Measurements from ENCODE around the gene DPH6.
"Not testable (repeated sequence)": the region's sequence is repeated elsewhere in the genome, so short reads cannot be mapped to it uniquely, and the experiment has no call there.

DPH6 gene, protein sequence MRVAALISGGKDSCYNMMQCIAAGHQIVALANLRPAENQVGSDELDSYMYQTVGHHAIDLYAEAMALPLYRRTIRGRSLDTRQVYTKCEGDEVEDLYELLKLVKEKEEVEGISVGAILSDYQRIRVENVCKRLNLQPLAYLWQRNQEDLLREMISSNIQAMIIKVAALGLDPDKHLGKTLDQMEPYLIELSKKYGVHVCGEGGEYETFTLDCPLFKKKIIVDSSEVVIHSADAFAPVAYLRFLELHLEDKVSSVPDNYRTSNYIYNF
- total RNA-seq, result 2.5 to 12.4 (median 6.4) reads per million in 17 experiments

DNA sequence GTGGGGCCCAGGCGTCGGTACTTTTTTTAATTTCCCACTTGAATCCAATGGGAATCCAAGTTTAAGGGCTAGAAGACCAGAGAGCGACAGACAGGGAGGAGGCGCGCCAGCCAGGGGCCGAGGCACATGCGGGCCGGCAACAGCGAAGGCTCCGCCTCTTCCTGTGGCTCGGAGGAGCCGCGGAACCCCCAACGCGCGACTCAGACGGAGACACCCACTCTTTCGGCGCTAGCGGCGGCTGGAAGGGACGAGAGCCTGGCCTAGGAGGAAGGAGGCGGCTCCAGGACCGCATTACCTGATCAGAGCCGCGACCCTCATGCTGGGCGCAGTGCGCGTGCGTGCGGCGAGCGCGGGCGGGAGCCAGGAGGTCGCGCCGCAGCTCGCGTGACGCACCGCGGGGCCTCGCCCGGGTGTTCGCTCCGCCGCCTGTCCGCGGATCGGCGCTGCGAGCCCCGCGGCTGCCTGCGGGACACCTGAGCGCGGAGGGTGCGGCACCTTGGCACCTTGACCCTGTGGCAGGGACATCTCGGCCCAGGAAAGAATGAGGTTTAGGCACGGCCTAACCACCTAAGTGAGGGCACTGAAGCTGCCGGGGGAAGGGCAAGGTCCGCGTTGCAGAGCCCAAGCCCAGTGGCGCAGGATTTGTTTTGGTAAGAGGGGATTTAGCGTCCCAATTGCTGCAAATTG is at the start of gene DPH6:
DPH6 (minus strand) TSS at position 342 of the 687 bp plus-strand sequence; CDS start at position 318, 24 bp downstream.
- peak; percentile 78 to 92 (median 87) for DNase-seq

DNA sequence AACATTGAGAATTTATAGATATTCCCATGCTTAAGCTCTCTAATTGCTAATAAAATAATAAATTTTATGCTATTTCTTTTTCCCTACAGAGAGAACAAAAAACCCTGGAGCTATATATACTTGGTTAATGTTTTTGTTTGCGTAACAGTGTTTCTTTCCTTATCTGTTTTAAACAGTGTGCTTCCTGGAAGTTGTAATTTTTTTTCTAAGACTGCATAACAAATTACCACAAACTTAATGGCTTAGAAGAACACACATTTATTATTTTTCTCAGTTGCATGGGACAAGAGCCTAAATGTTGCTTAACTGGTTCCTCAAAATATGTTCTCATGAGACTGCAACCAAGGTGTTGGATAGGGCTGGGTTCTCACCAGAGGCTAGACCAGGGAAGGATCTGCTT is 49.7 kb upstream of the DPH6 start:
- no peak for DNase-seq

DNA sequence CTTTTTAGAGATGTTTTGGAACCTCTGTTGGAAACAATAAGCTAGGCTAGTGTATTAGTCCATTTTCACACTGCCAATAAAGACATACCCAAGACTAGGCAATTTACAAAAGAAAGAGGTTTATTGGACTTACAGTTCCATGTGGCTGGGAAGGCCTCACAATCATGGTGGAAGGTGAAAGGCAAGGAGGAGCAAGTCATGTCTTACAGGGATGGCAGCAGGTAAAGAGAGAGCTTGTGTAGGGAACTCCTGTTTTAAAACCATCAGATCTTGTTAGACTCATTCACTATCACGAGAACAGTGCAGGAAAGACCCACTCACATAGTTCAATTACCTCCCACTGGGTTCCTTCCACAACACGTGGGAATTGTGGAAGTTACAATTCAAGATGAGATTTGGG is 46.0 kb upstream of the DPH6 start:
- DNase-seq, result not testable (repeated sequence)

DNA sequence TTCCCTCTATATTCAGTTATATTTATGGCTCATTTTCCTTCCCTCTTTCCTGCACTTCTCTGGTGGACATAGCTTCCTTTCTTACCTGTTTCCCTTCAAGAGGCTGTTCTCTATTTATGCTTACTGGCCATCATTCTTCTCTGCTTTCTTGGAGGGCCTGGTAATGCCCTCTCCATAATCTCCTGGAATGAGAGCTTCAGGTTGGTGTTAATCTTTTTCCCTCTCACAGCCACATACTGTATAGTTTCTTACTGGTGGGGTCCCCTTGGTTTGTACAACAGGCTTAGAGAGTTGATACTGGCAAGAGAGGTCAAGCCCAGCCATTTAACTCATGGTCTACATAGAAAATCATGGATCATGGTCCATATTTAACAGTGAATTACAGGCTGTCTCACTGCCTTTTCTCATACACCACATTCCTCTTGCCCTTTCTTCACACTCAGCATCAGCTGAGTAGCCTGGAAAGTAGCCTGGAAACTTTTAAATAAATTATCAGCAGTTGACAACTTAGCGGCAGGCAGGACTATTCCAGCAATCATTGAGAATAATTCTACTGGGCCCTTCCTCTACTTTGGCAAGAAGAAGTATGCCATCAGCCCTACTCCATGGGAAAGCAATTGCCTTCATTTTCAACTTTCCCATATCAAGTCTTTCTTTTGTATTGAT is 38.0 kb upstream of the DPH6 start:
- DNase-seq, result no peak

DNA sequence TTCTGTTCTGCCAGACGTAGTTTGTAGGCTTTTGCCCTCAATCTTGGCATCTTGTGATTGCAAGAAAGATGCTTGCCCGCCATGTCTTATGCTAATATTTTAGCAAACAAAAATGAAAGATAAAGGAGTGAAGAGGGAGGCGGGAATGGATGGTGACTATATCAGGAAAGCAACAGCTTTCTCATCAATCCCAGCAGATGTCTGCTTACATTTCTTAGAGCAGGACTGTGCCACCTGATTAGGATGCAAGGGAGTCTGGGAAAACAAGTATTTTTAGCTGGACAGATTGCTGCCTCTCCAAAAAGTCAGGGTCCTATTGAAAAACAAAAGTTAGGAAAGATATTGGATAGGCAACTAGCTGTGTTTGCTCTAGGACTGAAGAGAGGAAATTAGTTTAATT is 34.6 kb upstream of the DPH6 start:
- DNase-seq, result no peak

DNA sequence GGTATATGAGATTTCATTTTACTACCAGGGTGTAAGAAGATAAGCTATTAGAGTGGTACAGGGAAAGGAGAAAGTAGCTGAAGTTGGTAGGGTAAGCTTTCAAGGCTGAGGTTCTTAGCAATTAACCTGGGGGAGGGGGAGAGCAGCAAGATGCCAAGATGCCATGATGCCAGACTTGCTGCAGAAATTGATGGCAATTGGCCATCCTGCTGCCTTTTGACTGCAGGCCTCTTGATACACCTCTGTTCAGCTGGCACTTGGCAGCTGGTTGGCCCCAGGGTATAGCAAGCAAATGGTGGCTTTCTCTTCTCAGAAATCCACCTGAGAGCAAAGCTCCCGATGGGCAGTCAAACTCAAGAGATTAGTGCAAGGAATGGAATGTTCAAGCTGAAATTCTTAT is 21.4 kb upstream of the DPH6 start:
- DNase-seq, result no peak

DNA sequence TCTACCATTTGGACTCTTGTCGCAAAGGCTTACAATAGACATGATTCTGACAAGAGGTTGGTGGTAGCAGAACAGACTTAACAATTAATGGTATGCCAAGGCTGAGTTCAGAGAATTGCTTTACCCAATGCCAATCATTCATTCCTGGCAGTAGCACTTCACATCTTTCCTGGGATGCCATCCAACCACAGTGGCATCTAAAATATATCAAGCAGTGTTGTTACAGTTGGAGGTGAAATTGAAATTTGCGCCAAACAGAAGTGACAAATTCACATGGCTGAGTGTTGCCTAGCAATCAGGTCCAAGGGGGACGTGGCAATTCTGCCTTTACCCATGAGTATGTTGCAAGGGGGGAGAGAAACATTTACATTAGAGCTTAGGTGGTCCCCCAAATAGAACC is 21.0 kb upstream of the DPH6 start:
- DNase-seq, result no peak

DNA sequence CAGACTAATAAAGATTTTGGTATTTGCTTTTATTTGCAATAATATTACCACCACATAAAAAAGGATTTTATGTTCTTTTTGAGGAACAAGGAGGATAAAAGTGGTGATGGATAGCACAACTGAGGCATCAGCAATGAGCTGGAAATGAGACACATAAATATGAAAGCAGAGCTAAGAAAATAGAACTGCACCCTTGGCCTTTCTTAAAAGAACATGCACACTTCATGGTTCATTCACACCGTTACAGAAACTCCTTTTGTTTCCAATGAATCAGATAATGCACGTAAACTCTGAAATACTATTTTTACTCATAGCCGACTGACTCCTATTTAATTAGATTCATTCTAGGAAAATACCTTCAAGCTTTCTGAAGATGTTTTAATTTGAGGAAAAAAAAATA is 19.9 kb upstream of the DPH6 start:
- no peak for DNase-seq

DNA sequence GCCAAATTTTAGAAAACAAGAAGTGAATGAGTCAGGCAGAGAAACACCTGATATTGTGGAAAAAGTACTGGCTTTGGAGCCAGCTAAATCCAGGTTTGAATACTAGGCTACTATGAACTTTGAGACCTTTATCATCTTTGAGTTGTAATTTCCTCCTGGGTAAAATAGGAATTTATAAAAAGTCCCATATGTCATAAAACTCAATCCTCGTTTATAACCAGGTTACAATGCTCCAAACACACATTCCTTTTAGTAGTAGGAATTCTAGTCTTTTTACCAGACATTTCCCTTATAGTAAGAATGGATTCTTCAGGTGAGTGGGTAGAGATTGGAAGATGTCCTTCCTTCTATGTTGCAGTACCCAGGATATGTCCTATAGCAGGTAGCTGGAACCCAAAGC is 16.7 kb upstream of the DPH6 start:
- no peak for DNase-seq

DNA sequence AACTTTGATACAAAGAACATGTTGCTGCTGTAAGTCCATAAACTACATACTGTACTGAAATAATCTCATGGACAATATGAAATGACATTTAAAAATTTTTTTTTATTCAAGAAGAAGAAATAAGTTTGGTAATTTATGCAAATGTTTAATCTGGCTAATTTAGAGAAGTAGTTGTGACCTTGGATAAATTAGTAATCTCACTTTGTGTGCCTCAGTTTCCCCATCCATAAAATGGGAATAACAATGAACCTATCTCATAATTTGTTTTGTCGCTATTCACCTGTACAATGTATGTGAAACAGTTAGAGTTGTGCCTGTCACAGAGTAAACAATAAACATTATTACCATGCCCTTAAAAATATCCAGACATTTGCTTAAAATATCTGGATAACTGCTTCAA is 15.3 kb upstream of the DPH6 start:
- DNase-seq, result no peak

DNA sequence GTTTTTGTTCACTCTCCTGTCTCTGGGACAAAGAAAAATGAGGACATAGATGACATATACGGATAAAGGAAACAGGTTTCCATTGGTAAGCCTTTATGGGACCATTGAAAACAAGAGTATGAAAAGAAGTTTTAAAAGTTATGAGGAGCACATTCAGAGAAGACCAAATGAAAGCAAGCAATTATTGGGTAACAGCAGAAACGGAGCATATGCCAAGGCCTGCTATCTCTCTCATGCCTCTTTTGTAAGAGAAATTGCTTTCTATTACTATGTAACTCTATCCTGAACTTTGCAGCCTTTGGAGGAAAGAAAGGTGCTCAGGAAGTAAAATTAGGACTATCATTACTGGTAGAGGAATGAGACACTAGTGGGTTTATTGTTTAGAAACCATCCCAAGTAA is 14.9 kb upstream of the DPH6 start:
- no peak for DNase-seq

DNA sequence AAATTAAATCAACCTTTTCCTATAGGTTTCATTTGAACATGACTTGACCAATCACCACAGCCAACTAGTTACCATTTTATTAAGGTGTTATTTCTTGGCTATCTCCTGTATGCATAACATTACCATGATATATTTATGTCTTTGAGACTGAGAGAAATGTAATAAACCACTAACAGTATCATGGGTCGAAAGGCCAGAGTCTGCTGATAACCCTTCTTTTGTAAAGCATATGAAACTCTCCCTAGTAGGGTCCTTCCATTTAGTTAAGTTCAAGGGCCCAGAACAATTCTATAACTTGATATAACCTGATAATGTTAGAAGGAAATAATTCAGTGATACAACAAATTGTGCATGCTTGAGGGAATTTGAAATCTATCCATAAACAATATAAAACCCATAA is 14.3 kb upstream of the DPH6 start:
- DNase-seq, result no peak

DNA sequence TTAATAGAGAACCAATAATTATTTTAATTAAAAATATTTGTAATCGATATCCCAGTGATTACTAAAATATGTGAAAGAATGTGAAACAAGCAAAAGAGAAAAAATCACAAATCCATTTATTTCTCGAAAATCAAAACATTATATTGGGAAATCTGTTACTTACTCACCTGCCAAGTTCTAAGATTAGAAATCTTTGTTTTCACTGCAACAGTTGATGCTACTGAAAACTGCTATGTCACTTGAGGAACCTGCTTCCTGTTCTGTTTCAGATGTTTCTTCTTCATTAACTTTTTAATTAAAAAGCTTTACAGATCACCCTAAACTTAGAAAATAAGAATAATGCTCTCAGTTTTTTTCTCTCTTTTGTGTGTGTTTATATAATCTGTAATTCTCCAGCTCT is 13.7 kb upstream of the DPH6 start:
- no peak for DNase-seq

DNA sequence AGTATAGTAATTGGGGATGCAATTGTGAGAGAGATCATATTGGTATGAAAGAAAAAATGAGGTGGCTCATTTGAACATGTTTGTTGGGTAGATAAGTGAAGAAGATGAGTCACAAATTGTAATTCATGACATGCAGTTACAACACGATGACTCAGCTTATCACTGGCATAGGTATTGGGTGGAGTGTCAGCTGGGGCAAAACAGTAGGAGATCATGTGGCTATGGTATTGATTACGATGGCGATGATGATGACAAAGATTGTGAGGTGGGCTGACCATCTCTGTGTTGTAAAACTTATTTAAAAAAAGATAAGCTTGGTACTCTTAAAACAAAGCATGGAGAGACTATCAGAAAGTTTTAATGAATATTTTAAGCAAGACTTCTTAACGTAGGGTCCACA is 11.6 kb upstream of the DPH6 start:
- peak in 1 of 4 experiments; percentile 4 for DNase-seq

DNA sequence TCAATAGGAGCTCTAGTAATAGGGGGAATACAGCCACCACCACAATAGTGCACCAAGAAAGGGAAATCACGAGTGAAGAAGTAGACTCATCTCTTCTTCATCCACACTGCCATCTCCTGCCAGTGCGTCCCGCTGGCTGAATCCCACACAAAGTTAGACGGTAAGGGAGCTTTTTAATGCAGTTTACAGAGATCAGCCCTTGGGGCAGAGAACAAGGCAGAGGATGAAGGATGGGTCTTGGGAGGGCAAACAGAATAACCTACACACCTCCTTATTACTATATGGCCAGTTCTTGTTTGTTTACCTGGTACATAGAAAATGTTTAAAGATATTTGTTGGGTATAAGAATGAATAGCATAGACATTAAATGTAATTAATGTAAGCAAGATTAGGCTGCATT is 11.0 kb upstream of the DPH6 start:
- no peak for DNase-seq

DNA sequence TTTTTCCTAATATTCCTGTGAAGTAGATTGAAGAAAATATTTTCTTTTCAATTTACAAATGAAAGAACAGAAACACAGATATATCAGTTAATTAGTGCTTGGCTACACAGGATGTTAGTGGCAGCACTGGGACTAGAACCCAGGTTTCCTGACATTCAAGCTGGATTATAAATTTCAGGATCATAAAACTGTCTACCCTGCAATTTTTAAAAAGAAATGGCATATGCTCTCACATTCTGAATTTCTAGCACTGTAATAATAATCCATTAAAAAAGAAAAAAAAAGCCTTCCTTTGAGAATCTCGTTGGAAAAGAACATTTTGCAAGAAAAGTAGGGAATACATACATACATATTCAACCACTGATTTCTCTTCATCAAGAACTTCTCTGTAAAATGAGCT is 9.3 kb upstream of the DPH6 start:
- DNase-seq, result no peak

DNA sequence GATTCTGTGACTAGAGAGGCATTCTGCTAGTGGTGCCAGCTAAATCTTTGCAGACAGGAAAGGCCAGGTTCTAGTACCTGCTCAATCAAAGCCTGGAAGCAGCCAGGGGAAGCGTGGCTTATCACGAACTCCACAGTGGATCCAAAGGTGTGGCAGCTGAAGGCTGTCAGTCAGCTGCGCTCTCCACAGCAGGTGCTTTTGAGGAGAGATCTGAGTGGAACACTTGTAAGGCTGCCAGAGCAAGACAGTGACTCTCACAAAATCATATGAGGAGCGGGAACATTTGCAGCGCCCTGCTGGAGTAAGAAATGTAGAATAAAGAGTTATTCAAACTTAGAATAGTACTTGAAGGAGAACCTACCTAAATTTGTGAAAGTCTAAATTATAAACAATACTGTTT is 5.0 kb upstream of the DPH6 start:
- DNase-seq, result no peak

DNA sequence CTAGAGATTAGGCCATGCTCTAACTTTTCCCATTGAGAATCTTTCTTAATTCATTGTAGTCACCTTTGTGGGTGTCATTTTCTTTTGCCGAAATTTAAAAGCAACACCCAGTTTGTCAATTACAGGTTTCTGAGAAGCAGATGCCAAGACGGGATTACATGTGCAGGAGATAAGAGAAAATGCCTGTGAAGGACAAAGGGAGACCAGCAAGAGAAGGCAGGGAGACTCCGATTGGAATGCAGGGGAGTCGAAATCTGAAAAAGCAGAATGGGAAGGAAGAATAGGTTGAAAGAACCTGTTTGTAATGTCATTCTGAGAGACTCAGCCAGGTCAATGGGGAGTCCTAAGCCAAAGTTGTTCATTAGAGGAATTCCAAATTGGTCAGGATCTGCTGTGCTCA is 3.6 kb upstream of the DPH6 start:
- DNase-seq, result no peak

DNA sequence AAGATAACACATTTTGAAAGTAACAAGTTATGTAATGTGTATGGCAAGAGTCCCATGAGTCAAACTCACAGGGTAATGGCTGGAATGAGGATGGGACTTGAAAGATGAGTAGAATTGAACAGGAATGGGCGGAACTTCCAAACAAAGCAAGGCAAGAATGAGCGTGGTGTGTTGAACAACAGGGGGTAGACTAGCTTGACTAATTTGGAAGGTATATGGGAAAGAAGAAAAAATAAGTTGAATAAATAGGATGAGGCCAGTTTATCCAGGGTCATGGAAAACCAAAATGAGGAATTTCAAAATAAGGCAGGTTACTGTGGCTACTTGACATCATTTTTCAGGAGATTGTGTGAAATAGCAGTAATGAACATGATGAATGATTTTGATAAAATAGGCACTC is 2.5 kb upstream of the DPH6 start:
- DNase-seq, result no peak

DNA sequence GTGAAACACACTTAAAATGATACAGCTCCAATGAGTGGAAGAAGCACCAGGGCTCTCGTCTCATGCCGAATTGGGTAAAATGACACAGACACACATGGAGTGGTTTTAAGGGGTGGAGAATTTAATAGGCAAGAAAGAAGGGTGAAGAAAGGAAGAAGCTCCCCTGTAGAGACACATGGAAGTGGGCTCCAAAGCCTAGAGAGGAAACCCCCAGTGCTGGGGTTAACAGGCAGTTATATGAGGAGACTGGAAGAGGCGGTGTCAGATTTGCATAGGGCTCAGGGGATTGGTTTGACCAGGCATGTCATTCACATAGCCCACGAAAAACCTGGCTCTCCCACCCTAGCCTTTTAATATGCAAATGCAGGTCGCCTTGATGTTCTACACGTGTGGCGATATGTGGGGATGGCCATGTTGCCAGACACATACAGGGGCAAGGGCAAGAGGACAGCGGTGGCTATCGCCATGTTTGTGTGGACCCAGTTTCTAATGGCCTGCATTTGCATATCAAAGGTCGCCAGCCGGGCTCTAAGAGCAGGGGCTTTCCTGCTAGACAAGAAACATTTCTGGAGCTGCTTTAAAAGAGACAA is 1.9 kb upstream of the DPH6 start:
- DNase-seq, result no peak

DNA sequence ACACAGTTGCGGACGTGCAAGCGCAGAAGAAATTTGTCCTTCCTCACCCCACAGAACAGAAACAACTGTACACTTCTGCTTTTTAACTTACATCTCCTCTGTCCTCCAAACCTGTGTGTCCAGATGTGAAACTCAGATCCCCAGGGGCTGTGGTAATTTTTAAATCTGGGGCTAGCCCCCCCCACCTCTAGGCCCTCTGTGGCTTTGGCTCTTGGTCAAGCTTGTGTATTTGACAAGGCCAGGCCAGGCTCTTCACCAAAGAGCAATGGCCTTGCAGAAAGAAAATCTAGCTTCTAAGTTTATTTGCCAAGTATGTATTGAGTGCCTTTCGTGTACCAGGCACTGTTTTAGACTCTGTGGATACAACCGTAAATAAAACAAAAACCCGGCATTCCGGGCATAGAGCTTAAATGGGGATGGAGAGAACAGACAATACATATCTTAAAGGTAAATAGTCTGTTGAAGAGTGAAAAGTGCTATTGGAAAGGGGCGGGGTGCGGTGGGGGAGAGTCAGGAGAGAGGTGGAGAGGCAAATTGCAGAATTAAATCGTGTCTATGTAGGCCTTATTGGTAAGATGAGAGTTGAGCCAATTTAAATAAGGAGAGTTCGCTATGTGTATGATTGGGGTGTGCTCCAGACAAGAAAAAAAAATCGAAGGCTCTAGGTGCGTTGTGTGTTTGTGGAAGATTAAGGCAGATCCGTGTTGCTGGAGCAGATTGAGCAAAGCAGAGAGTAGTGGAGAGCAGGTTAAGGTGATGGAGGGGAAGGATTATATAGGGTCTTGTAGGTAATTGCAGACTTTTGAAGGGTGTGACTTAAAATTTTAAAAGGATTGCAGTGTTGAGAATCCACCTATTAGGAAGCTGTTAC is 781 bp upstream of the DPH6 start:
- no peak for DNase-seq

DNA sequence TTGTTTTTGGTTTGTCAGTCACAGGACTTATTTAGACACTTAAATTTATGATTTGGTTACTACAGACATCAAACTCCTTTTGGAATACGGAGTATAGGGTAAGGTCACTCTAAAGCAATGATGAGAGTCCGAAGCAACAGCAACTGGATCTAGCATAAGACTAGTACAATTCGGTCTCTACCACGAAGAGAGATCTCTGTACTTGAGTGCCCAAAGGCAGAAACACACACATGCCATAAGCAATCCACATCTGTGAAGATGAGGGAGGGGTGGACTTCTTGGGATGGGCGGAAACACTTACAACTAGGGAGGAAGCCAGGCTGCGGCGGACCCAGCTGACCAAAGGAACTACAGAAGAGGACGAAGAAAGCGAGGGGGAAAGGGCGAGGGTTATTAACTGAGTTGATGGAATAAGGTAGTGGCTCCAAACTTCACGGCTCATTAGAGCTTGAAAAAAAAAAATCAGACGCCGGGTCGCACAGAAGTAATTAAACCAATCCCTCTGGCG is 595 bp downstream of the DPH6 start:
- peak; percentile 49 to 71 (median 59) for DNase-seq
